GM12878 (cell line): ENCODE results near the gene MAGI2. TPM values are rescaled to one million over a fixed set of nuclear protein-coding genes. Genes with fewer than 3 reads are reported as not detected.

Experiments used
- ATAC-seq: fragments of 200-7000 bp; cut with Tn5 transposase; 3 replicates; pipeline ENCODE4 v1.9.1; 2020; ENCODE audit warnings: mild to moderate bottlenecking, moderate library complexity
- BruUV-seq: library from RNA; stranded (reverse); fragments of 400-500 nt; replicated peaks from 2 replicates; lab custom pipeline; 2021; lab: Mats Ljungman, UMichigan
- CTCF ChIA-PET: fragments of 300-600 bp; sonication (Branson Sonifier 250); formaldehyde crosslinking; extraction: SDS; loops from one replicate; lab custom pipeline; 2021; ENCODE audit warnings: inconsistent platforms; lab: Yijun Ruan, JAX
- POLR2A ChIA-PET: fragments of 350-600 bp; formaldehyde crosslinking; extraction: SDS; loops from one replicate; lab custom pipeline; 2021; ENCODE audit warnings: inconsistent platforms; lab: Charles Lee
- RAD21 ChIA-PET: fragments of 300-600 bp; sonication (Branson Sonifier 250); formaldehyde crosslinking; loops from one replicate; lab custom pipeline; 2023; ENCODE audit warnings: antibody characterized with exemption; ENCODE audit not compliant: unreplicated experiment; lab: Charles Lee
- SMC1A ChIA-PET: fragments of 300-600 bp; sonication (Branson Sonifier 250); formaldehyde crosslinking; loops from one replicate; lab custom pipeline; 2023; ENCODE audit not compliant: unreplicated experiment, uncharacterized antibody; lab: Charles Lee
- DNase-seq: peaks from one replicate; pipeline ENCODE4 v3.0.0-alpha.2; 2011; ENCODE audit warnings: low read depth, low spot score
- FAIRE-seq: peaks from 3 replicates; lab custom pipeline; 2011; peaks lifted over from hg19 to GRCh38; lab: Jason Lieb, UNC
- H2AFZ ChIP-seq: 2 replicates; pipeline ENCODE4 v1.6.0; 2011; ENCODE audit warnings: low read depth, low read length, control low read depth; ENCODE audit not compliant: control insufficient read depth
- H3K27ac ChIP-seq: 2 replicates; pipeline ENCODE4 v1.5.1; 2011; ENCODE audit warnings: control low read depth; ENCODE audit not compliant: control insufficient read depth, insufficient read depth
- H3K27me3 ChIP-seq, 2 experiments: replicated peaks in 1 of 2; 2 replicates each; pipeline versions ENCODE4 v1.6.0 to v1.6.1; 2011; ENCODE audit warnings: low read length in 1 of 2; ENCODE audit not compliant: control insufficient read depth in 2 of 2, insufficient read depth in 2 of 2
- H3K36me3 ChIP-seq, 2 experiments: 2 replicates each; pipeline ENCODE4 v1.5.1; 2011; ENCODE audit warnings: low read length in 1 of 2; ENCODE audit not compliant: control insufficient read depth in 2 of 2, insufficient read depth in 2 of 2
- H3K4me1 ChIP-seq: 2 replicates; pipeline ENCODE4 v1.6.1; 2011; ENCODE audit warnings: mild to moderate bottlenecking, low read length, moderate library complexity, mixed read lengths; ENCODE audit not compliant: control insufficient read depth, insufficient read depth
- H3K4me2 ChIP-seq: 2 replicates; pipeline ENCODE4 v1.6.0; 2011; ENCODE audit warnings: control low read depth; ENCODE audit not compliant: control insufficient read depth, insufficient read depth
- H3K4me3 ChIP-seq: fragments of 200-600 bp; sonication (generic); 2 replicates; pipeline ENCODE4 v1.5.1; 2016
- H3K79me2 ChIP-seq: 2 replicates; pipeline ENCODE4 v1.6.0; 2011; ENCODE audit warnings: low read length; ENCODE audit not compliant: control insufficient read depth, insufficient read depth
- H3K9ac ChIP-seq: 2 replicates; pipeline ENCODE4 v1.8.0; 2011; ENCODE audit warnings: low read length, control low read depth, mixed read lengths; ENCODE audit not compliant: control insufficient read depth, insufficient read depth
- H3K9me3 ChIP-seq: replicated peaks from 3 replicates; pipeline ENCODE4 v1.5.1; 2011; ENCODE audit warnings: mild to moderate bottlenecking, low read length; ENCODE audit not compliant: control insufficient read depth, insufficient read depth
- H4K20me1 ChIP-seq: 2 replicates; pipeline ENCODE4 v1.6.0; 2011; ENCODE audit not compliant: control insufficient read depth, insufficient read depth
- ASH2L ChIP-seq: fragments of 300-600, 200-600 bp; sonication (generic); IDR thresholded peaks from 2 replicates; pipeline ENCODE4 v1.6.1; 2017; ENCODE audit warnings: low read depth, mild to moderate bottlenecking, borderline replicate concordance
- BCL11A ChIP-seq: IDR thresholded peaks from 2 replicates; pipeline ENCODE4 v1.6.1; 2011; ENCODE audit warnings: low read depth, low read length
- CBX3 ChIP-seq: fragments of 200-600 bp; sonication (generic); IDR thresholded peaks from 2 replicates; pipeline ENCODE4 v1.6.1; 2016; ENCODE audit warnings: low read depth, borderline replicate concordance
- EED ChIP-seq: sonication (generic); IDR thresholded peaks from 2 replicates; pipeline ENCODE4 v1.6.1; 2016; ENCODE audit warnings: antibody characterized with exemption, low read depth
- EP300 ChIP-seq, 2 experiments: fragments of 150-350 bp in 1 of 2; IDR thresholded peaks; 2 replicates each; pipeline ENCODE4 v1.6.1; 2011 to 2012; ENCODE audit warnings: low read depth in 2 of 2, low read length in 2 of 2, borderline replicate concordance in 1 of 2, improper control_type of control experiment in 1 of 2, inconsistent platforms in 1 of 2; ENCODE audit not compliant: control insufficient read depth in 1 of 2
- FOXK2 ChIP-seq: fragments of 450-650 bp; IDR thresholded peaks from 2 replicates; pipeline ENCODE4 v1.6.1; 2017; ENCODE audit warnings: mild to moderate bottlenecking, moderate library complexity
- HCFC1 ChIP-seq: fragments of 150-350 bp; IDR thresholded peaks from 2 replicates; pipeline ENCODE4 v1.6.1; 2014; ENCODE audit warnings: low read length
- MYC ChIP-seq: IDR thresholded peaks from 2 replicates; pipeline ENCODE4 v1.6.1; 2011; ENCODE audit warnings: mild to moderate bottlenecking, low read length, moderate library complexity, inconsistent platforms; ENCODE audit not compliant: insufficient read depth, insufficient replicate concordance, insufficient read length, severe bottlenecking
- NFIC ChIP-seq: IDR thresholded peaks from 2 replicates; pipeline ENCODE4 v1.6.1; 2012; ENCODE audit warnings: low read depth, mild to moderate bottlenecking, inconsistent platforms, low read length, moderate library complexity
- POU2F2 ChIP-seq: IDR thresholded peaks from 3 replicates; pipeline ENCODE4 v1.6.1; 2011; ENCODE audit warnings: low read depth, mild to moderate bottlenecking, low read length, borderline replicate concordance
- RFX5 ChIP-seq: IDR thresholded peaks from 2 replicates; pipeline ENCODE4 v1.6.1; 2011; ENCODE audit warnings: low read depth, low read length, improper control_type of control experiment
- SMAD1 ChIP-seq: fragments of 450-650 bp; IDR thresholded peaks from 2 replicates; pipeline ENCODE4 v1.6.1; 2018; ENCODE audit warnings: mild to moderate bottlenecking, low read depth; ENCODE audit not compliant: partially characterized antibody
- SP1 ChIP-seq: IDR thresholded peaks from one replicate; pipeline ENCODE4 v1.6.1; 2011; ENCODE audit warnings: low read depth, low read length
- TBL1XR1 ChIP-seq: IDR thresholded peaks from 2 replicates; pipeline ENCODE4 v1.6.1; 2012; ENCODE audit warnings: low read depth, low read length, improper control_type of control experiment
- WGBS: methylation state at CpG from one replicate; pipeline ENCODE4 v1.1.6; 2016; ENCODE audit warnings: low lambda C conversion rate; ENCODE audit not compliant: insufficient replicate concordance, insufficient coverage; ENCODE audit errors: missing lambda C conversion rate; 5-methylcytosine and 5-hydroxymethylcytosine counted together
- in situ Hi-C: fragments of 300-500 bp; cut with MboI; formaldehyde crosslinking; loops from 9 replicates; pipeline ENCODE4 v1.14.3; 2018; ENCODE audit warnings: mixed read lengths
- intact Hi-C: fragments of 100-400 bp; cut with micrococcal nuclease; formaldehyde crosslinking; loops from one replicate; pipeline ENCODE4 v1.14.2; 2022; ENCODE audit not compliant: unreplicated experiment
- polyA plus RNA-seq, 11 experiments: library from polyadenylated mRNA; depleted of rRNA in 4 of 11; unstranded in 6 of 11; stranded (reverse) in 5 of 11; fragments of >200 nt; fragmentation: Nextera tagmentation in 4 of 11; fragmentation: Illumina TruSeq in 1 of 11; extraction: Ambion mirVana in 4 of 11; extraction: Trizol in 1 of 11; gene quantifications; 1 replicate in 1 of 11; 2 replicates in 10 of 11; pipeline versions ENCODE4 v1.2.1 to v1.2.3, GENCODE V29; 2011 to 2016; ENCODE audit warnings: inconsistent platforms in 2 of 11, missing spikeins in 2 of 11, low read depth in 1 of 11
- total RNA-seq, 4 experiments: library from RNA; depleted of rRNA in 3 of 4; stranded (reverse); fragments of >200 nt in 3 of 4; fragmentation: Illumina TruSeq in 1 of 4; extraction: Trizol in 1 of 4; gene quantifications; 2 replicates each; pipeline versions ENCODE4 v1.2.1 to v1.2.3, GENCODE V29; 2013 to 2021
- TF ChIP-seq, protein P1 (sequence below): fragments of 450-650 bp; IDR thresholded peaks from 2 replicates; pipeline ENCODE4 v1.6.1; 2018; ENCODE audit warnings: borderline replicate concordance, mild to moderate bottlenecking; ENCODE audit not compliant: partially characterized antibody
- TF ChIP-seq, protein P2 (sequence below): IDR thresholded peaks from 2 replicates; pipeline ENCODE4 v1.6.1; 2012; ENCODE audit warnings: low read depth, low read length, improper control_type of control experiment

MAGI2 gene
- total and polyA plus RNA-seq, 10 of the 15 experiments (the other 5 are each of a cell fraction or from before 2014, with no cell fraction given) = 0.01 to 0.31 (median 0.05) TPM; not detected in 2

DNA sequence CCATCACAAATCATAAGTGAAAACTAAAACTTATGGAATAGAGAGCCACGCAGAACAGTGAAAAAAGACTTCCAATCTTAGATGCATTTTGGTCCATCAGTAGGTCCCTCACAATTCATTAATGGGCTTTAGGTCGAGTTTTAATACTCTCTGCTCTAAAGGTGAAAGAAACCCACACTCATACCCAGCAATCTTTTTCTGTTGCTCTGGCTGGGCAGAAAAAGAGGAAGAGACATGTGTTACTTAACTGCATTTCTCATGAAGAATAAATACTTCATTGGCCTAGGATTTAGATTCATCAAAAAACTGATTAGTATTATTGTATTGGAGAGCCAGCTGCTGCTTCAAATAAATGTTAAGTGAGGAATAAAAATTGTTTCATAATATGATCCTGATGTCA lies 1009.2 kb downstream of the MAGI2 start:
- 28% methylated on average over 2 of the region's 2 CpGs for WGBS
- Histone ChIP-seq H2AFZ (no peak overlapping the region), H3K27me3 (no peaks in the 10 kb centered on the region), H3K4me2 (no peak overlapping the region), H3K79me2 (no peaks in the 10 kb centered on the region)
- SMC1A ChIA-PET = no interaction called here
- no peak for DNase-seq
- no peak for TF ChIP-seq NFIC
- no peak for TF ChIP-seq POU2F2
- no peak for TF ChIP-seq FOXK2
- TF ChIP-seq BCL11A = no peak
- no peak for TF ChIP-seq SMAD1
- TF ChIP-seq EP300 (IDR thresholded peaks at IDR 0.05; ENCODE audit: borderline replicate concordance in 1 of 2, control insufficient read depth in 1 of 2, low read depth in 2 of 2, low read length in 2 of 2) = no peak
- no peak for TF ChIP-seq EED
- TF ChIP-seq, protein P1, sequence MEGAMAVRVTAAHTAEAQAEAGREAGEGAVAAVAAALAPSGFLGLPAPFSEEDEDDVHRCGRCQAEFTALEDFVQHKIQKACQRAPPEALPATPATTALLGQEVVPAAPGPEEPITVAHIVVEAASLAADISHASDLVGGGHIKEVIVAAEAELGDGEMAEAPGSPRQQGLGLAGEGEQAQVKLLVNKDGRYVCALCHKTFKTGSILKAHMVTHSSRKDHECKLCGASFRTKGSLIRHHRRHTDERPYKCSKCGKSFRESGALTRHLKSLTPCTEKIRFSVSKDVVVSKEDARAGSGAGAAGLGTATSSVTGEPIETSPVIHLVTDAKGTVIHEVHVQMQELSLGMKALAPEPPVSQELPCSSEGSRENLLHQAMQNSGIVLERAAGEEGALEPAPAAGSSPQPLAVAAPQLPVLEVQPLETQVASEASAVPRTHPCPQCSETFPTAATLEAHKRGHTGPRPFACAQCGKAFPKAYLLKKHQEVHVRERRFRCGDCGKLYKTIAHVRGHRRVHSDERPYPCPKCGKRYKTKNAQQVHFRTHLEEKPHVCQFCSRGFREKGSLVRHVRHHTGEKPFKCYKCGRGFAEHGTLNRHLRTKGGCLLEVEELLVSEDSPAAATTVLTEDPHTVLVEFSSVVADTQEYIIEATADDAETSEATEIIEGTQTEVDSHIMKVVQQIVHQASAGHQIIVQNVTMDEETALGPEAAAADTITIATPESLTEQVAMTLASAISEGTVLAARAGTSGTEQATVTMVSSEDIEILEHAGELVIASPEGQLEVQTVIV = no peak
- no peak for TF ChIP-seq RFX5
- no peak for TF ChIP-seq SP1
- TF ChIP-seq, protein P2, sequence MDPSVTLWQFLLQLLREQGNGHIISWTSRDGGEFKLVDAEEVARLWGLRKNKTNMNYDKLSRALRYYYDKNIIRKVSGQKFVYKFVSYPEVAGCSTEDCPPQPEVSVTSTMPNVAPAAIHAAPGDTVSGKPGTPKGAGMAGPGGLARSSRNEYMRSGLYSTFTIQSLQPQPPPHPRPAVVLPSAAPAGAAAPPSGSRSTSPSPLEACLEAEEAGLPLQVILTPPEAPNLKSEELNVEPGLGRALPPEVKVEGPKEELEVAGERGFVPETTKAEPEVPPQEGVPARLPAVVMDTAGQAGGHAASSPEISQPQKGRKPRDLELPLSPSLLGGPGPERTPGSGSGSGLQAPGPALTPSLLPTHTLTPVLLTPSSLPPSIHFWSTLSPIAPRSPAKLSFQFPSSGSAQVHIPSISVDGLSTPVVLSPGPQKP = no peak
- TF ChIP-seq TBL1XR1 = no peak
- no peak for TF ChIP-seq HCFC1
- no peak for TF ChIP-seq CBX3
- TF ChIP-seq MYC = no peak
- TF ChIP-seq ASH2L = no peak
- TF ChIP-seq, all 136 proteins: peak for 0
- no peaks in the 10 kb centered on the region for H3K9me3 ChIP-seq
- no peaks in the 10 kb centered on the region for H3K4me1 ChIP-seq
- intact Hi-C loops (no loop called here), in situ Hi-C loops (no loop called here)
- no peak overlapping the region for H3K4me3 ChIP-seq
- RAD21 ChIA-PET = no interaction called here
- CTCF ChIA-PET = interaction anchor here (0.8 kb wide), 1 partner anchor 11 kb away, joined by 4 read pairs; no protein-coding TSS in a partner anchor
- no peak overlapping the region for H3K9ac ChIP-seq
- no peak for FAIRE-seq
- no TSS peak for BruUV-seq
- POLR2A ChIA-PET = no interaction called here
- no peak for ATAC-seq
- no peaks in the 10 kb centered on the region for H3K36me3 ChIP-seq
- H3K27ac ChIP-seq = no peak overlapping the region
- no peaks in the 10 kb centered on the region for H4K20me1 ChIP-seq
